GM18519 (cell line): ENCODE results near the gene KIRREL3.
"Not testable (repeated sequence)": the region's sequence is repeated elsewhere in the genome, so short reads cannot be mapped to it uniquely, and the experiment has no call there.

Source experiments
- ATAC-seq: cut with Tn5 transposase; IDR thresholded peaks from one replicate; pipeline ENCODE4 v1.9.1; 2021; ENCODE audit warnings: mild to moderate bottlenecking, moderate library complexity; ENCODE audit not compliant: unreplicated experiment, low FRiP score

Gene KIRREL3

DNA sequence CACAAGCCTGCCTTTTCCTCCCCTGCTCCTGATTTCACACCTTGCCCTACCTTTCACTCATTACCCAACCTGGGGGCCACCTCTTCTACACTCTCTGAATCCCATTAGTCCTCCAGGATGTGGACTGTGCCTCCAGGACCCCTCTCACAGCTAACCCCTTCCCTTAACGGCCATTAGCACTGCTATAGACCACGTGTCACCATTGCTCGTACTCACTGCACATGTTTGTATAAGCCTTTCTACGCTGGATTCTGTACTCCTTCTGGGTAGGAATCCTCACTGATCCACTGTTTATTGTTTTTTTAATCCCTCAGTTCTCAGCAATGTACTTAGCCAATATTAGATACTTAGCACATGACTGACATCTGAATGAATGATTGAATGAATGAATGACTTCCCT, 40.9 kb downstream of the KIRREL3 start:
- no peak for ATAC-seq

DNA sequence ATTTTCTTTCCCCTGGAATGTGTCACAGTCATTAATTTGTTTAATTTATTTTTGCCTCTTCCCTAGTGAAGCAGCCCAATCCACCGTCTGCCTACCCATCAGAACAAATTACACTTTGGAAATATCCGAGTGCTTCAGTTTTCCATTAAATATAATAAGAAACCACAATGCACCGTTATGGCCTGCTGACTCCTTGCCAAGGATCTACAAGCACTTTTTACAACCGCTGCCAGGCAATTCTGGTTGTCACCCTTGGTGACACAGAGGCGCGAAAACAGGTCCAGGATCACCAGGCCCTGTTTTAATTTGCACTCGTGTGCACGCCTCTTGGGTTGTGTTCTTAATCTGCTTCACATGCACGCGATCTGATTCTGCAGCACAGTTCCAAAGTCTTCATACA, 43.9 kb downstream of the KIRREL3 start:
- ATAC-seq = no peak

DNA sequence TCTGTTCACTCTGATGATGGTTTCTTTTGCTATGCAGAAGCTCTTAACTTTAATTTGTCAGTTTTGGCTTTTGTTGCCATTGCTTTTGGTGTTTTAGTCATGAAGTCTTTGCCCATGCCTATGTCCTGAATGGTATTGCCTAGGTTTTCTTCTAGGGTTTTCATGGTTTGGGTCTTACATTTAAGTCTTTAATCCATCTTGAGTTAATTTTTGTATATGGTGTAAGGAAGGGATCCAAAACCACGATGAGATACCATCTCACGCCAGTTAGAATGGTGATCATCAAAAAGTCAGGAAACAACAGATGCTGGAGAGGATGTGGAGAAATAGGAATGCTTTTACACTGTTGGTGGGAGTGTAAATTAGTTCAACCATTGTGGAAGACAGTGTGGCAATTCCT, 48.0 kb downstream of the KIRREL3 start:
- not testable (repeated sequence) for ATAC-seq

DNA sequence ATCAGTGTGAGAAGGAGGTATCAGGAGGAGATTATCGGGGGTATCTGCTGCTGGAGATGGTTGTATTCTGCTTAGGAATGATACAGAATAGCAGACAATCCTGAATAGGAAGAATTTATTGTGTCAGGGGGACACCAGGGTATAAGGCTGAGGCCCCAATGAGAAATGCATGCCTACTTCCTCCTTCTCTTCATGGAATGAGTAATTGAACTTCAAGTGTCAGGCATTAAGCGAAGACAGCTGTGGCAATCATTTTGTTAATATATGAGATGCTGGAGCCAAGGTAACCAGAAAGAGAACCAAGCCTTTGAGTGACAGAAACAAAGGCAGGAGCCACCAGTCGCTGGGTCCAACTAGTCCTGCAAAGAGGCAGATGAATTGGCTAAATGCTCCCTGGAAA, 49.1 kb downstream of the KIRREL3 start:
- no peak for ATAC-seq

DNA sequence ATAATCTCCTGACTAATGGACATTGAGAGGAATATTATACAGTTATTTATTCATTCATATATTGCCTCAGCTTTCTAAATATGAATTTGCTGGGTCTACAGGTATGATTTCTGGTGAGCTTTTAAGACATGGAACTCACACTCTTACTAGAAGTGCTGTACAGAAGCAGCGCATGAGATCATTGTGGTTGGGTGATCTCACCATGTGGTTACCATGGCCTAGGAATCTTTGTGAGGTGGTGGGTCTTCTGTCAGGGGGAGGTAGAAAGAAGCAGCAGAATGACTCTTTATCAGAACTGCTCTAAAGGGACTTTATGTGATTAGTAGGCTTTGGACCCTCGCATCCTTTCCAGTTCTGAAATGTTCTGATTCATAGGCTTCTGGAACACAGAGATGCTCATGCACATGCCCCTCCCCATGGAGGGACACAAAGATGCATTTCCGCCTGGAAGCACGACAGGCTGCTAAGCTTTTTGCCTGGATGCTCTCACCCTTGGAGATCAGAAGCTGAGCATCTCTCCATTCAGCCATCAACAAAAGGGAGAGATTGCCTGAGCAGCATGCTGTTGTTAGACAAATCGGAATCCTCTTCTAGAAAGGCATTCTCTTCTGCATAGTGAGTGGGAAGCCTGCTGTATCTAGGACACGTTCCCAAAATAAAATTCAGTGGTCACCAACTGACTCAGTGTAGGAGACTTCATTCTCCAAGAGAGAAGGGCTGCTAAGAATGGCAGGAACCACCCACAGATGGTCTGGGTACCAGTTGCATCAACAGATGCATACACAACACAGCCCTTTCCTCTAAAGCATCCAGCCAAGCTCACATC, 51.3 kb downstream of the KIRREL3 start:
- no peak for ATAC-seq

DNA sequence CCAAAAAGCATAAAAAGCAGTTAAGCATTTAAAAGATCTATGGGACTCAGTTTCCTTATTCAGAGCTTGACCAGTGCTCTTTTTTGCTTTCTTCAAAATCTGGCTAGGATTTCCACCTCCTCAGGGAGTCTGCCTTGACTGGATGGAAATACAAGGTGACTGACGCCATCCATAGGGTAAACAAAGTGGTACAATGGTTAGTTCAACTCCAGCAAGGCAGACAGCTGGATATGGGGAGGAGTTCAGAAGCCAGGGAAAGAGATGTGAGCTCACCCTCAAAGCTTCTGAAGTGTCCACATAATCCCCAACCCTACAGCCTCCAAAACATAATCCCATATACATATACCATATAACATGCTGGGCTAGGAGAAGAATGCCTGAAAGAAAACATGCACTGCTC, 52.0 kb downstream of the KIRREL3 start:
- ATAC-seq = no peak

GRCh38 chr11:126945319-126945718, 55.3 kb downstream of the KIRREL3 start:
- ATAC-seq = no peak

GRCh38 chr11:126943316-126943715, 57.3 kb downstream of the KIRREL3 start:
- no peak for ATAC-seq

DNA sequence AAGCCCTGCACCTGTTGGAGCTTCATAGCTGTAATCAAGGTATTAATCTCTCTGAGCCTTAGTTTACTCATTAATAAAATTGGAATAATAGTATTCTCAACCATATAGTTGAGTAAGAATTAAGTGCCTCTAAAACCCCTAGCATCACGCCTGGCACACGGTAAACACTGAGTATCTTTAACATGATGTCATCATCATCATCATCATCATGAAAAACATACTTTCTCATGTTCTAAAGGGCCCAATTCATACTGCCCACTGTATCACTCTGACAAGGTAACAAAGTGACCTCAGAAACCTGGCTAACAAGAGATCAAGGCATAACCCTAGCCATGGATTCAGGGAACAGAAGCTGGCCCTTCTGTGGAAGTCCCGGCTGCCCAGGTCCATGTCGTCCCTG, 58.4 kb downstream of the KIRREL3 start:
- no peak for ATAC-seq

GRCh38 chr11:126939552-126939951, 61.0 kb downstream of the KIRREL3 start:
- no peak for ATAC-seq

- no peak for ATAC-seq
These were observed 61.9 kb downstream of the KIRREL3 start for GRCh38 chr11:126938718-126939117.

GRCh38 chr11:126930091-126930841, 70.3 kb downstream of the KIRREL3 start:
- no peak for ATAC-seq

GRCh38 chr11:126929179-126930061, 71.2 kb downstream of the KIRREL3 start:
- no peak for ATAC-seq

DNA sequence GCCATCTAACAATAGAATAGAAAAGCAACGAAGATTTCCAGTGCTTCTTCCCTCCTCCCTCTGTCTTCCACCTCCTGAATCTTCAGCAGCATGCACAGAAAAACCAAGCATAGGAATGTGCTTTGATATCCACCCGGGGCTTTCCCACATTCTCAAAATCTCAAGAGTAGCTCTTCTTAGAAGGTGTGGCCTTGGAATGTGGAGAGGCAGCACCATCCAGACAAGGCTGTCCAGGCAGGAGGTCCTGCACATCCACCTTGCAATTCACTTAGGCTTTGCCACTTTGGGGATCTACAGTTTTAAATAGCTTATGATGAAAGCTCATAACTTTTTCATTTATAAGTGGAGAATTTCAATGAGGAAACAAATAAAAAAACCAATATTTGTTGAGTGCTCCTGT, 72.9 kb downstream of the KIRREL3 start:
- ATAC-seq = no peak

GRCh38 chr11:126926376-126926791, 74.2 kb downstream of the KIRREL3 start:
- ATAC-seq = no peak

DNA sequence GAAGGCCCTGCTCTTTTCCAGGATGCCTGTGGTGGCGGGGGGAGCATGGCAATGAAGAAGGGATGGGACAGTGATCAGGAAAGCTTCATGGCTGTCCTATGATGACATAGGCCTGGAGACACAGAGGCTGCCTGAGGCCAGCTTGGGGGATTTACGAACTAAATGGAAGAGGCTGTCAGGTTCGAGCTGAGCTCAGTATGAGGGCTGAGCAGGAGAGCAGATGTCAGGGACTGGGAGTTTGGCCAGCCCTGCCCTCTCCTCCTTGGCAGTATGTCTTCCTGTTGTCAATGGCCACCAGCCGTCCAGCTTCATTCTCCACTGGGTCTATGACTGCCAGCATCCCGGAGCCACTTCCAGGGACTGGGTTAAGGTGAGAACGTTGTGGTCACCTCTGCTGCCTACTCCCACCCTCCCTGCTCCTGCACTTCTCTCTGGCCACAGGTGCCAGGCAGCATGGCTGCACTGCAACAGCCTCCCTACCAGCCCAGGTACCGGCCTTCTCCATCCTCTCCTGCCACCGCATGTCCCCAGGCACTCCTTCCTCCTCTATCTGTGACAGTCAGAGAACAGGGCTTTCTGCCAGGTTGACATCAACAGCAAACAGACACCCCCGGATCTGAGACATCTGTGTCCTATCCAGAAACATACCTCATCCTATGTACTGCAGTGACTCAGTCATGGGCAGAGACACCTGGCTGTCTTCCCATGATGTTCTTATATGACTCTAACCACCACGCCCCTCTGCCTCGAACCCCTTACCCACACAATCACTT, 75.1 kb downstream of the KIRREL3 start:
- no peak for ATAC-seq

DNA sequence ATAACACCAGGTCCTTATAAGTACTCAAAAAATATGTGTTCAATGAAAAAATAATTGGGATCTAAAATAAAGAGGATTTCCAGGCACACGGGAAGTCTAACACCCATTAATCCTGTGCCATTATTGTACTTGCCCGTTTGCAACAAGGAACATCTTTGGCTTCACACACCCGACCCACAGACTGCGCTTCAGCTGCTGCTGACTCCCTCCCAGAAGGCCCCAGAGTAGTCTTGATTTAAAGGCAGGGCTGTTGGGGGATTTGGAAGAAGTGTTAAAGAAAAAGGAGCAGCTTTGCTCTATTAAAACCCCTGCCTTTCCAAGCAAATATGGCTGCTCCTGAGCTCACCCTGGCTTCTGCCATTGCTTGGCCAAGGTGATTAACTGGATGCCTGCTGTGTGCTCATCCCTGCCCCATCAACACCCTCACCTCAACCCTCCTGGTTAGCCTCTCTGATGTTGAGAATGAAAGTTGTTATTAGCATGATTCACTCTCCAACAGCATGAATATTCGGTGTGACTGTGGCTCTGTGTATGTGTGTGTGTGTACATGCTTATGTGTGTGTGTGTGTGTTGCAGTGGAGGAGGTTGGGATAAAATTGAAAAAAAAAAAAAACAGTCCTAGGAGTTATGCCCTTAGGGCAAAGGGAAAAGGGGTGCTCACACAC, 76.1 kb downstream of the KIRREL3 start:
- no peak for ATAC-seq

- no peak for ATAC-seq
These were observed 79.7 kb downstream of the KIRREL3 start for GRCh38 chr11:126920833-126921232.

GRCh38 chr11:126919147-126919823, 81.3 kb downstream of the KIRREL3 start:
- ATAC-seq = peak; percentile 47
